GM18858 (cell line): ENCODE measurements around the gene EPRS1.
A peak's percentile ranks its signal among the peaks of the same experiment; 100 is the strongest.
"Not testable (repeated sequence)": the region's sequence is repeated elsewhere in the genome, so short reads cannot be mapped to it uniquely, and the experiment has no call there.

Source experiments
- ATAC-seq: cut with Tn5 transposase; IDR thresholded peaks from one replicate; pipeline ENCODE4 v1.9.1; 2021; ENCODE audit not compliant: unreplicated experiment

Gene EPRS1

DNA sequence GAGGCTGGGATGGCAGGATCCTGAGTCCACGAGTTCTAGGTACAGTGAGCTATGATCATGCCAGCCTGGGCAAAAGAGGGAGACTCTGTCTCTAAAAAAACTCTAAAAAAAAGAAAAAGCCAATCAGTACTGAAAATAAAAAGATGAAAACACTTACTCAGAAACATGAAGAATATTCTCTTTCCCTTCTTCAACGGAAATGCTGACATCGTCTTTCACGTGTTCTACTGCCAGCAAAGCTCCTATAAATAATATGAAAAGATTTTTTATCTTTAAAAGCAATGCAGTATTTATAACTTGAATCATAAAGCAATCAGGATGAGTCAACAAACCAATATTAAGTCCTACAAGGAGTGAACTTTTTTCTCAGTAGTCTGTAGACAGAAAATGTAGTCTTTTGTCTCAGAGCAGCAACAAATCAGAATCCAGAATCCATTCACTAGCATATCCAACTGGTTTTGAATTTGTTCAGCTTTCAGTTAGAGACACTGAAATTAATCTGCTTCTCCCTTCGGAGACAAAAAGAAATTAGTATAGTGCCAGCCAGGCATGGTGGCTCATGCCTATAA is 6.2 kb downstream of the EPRS1 start:
- ATAC-seq = no peak

DNA sequence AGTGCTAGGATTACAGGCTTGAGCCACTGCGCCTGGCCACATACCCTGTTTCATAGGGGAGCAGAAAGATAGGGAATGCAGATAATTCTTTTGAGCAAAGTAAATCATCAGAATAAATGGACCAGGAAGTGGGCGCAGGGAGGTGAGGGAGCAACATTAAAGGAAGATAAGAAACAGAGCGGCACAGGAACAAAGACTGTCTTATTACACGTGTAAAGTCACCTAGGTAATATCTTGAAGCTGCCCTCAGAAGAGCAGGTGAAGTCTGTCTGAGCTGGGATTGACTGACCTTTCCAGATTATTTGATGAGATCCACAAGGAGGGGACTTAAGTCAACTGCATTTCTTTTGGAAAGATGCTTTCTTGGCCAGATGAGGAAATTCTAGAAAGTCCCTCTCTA is 7.7 kb downstream of the EPRS1 start:
- ATAC-seq = no peak

GRCh38 chr1:220037810-220038209 is 8.5 kb downstream of the EPRS1 start:
- ATAC-seq = not testable (repeated sequence)

DNA sequence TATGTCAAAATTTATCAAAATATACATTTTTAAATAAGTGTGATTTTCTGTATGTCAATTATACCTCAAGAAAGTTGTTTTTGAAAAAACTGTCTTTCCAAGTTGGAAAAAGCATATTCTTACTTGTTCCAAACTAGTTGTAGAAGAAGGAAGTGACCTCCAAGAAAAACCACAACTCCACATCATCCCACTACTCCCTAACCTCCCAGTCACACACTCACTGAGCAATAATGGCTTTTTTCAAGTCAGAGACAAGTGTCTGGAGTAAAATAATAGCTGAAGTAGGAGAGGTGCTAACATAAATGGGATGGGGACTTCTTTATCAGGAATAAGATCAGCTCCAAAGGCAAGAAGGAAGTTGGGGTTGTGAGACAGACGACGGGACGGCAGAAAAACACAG is 13.4 kb downstream of the EPRS1 start:
- no peak for ATAC-seq

- peak; percentile 64 for ATAC-seq
These were observed 15.0 kb downstream of the EPRS1 start for GRCh38 chr1:220031287-220031686.

DNA sequence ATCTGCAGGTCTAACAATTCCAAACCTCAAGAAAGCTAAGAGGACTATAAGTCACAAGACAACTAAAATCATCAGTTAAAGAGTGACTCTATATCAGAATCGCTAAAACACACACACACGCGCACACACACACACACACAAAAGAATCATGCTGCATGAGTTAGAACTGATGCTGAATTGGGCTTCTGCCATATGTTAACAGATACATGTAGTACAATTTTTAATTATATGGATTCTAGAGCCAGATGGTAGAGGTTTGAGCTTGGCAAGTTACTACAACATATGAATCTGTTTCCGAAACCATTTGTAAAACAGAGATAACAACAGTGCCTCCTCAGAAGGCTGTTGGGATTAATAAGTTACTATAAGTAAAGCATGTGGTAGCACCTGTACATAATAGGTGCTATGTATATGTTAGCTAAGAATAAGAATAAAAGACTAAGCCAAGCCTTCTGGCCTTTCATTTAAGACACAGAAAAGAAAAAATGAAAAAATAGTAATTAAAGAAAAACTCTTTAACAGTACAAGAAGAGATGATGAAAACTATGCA is 17.9 kb downstream of the EPRS1 start:
- ATAC-seq = no peak

GRCh38 chr1:220019071-220019470 is 27.2 kb downstream of the EPRS1 start:
- no peak for ATAC-seq

DNA sequence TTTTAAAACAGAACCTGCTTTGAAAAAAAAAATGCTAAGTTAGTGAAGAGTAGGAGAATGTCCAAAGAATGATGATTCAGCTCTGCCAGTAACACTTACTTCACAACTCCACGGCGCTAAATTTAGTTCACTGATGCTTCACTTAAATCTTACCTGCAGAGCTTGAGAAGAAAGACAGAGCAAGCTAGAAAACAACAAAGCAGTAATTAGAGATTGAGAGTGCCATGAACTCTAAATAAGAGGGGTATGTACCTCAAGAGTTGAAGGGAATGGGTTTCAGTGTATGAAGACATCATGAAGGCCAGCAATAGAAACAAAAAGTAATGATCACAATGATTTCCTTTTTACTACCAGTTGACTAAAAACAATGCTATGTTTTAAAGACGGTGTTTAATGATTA is 32.8 kb downstream of the EPRS1 start:
- peak; percentile 63 for ATAC-seq

GRCh38 chr1:220012259-220012658 is 34.0 kb downstream of the EPRS1 start:
- no peak for ATAC-seq

DNA sequence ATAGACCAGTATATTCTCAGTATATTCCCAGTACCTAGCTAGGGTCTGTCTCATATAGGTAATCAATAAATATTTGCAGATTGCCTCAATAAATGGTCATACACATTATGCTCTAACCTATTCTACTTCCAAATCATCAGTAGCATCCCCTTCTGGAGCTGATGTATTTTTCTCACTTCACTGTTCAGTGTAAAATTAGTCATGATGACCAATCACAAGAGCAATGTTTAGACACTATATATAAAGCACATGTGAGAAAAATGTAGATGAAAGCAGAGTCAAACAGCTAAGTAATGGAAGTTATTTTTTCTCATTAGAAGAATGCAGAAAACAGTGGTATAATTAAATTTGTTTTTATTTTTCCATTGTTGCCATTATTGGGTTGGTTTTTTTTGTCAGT is 34.7 kb downstream of the EPRS1 start:
- no peak for ATAC-seq

- ATAC-seq = no peak
These were observed 38.9 kb downstream of the EPRS1 start for GRCh38 chr1:220007438-220007837.

DNA sequence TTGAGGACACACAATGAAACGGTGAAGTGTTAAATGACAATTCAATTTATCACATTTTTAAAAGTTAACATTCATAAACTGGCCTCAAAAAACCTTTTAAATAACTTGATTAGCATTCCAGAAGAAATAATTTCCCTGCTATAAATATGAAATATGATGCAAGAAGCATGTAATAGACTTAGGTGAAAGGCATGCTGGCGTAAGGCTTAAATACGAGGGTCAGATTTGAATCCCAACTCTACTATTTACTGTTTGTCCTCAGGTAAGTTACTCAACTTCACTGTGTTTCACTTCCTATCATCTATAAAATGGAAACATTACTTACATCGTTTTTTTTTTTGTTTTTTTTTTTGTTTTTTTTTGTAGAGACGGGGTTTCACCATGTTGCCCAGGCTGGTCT is 40.8 kb downstream of the EPRS1 start:
- ATAC-seq = no peak

DNA sequence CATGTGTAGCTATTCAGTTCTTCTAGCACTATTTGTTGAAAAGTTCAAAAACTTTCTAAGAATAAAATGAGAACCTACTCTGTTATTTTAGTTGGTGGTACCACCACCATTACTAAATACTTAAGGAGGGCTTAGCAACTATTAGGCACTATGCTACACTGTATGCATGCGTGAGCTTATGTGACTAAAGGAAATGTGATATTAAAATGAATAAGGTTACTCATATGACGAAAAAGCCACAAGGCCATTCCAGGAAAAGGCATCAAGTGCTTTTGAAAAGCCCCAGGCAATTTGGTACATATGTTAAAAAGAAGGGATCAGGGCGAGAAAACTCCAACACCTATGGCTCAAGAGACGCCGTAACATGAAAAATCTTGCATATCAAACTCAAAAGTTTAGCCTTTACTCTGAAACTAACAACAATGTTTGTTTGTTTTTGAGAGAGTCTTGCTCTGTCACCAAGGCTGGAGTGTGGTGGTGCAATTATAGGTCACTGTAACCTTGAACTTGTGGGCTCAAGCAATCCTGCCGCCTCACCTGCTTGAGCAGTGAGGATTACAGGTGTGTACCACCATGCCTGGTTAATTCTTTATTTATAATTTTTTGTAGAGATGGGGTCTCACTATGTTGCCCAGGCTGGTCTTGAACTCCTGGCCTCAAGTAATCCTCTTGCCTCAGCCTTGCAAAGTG is 42.5 kb downstream of the EPRS1 start:
- no peak for ATAC-seq

GRCh38 chr1:220003015-220003414 is 43.3 kb downstream of the EPRS1 start:
- ATAC-seq = no peak

DNA sequence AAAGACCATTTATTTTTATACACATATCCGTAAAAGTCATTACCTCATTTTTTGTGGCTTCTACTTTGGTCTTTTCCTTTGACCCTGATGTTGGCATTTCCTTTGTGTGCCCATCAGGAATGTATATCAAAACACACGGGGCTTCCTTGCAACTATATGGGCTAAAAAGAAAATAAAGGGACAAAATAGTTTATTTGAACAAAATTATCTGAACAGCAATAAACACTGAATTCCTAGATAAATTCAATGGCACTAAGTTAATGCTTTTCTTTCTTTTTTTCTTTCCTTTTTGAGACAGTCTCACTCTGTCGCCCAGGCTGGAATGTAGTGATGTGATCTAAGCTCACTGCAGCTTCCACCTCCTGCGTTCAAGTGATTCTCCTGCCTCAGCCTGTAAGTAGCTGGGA is 45.2 kb downstream of the EPRS1 start:
- ATAC-seq = no peak

- no peak for ATAC-seq
These were observed 46.5 kb downstream of the EPRS1 start for GRCh38 chr1:219999821-220000220.
